Bronchial epithelial cell (primary cell): ENCODE measurements around the gene ZXDC. TPM values are rescaled to one million over a fixed set of nuclear protein-coding genes. Genes with fewer than 3 reads are reported as not detected.

ENCODE experiments used
- DNase-seq: peaks from one replicate; pipeline ENCODE4 v3.0.0-alpha.2; 2010; ENCODE audit warnings: low read depth
- FAIRE-seq: peaks from 2 replicates; lab custom pipeline; 2011; peaks lifted over from hg19 to GRCh38; lab: Jason Lieb, UNC
- H3K27me3 ChIP-seq: 2 replicates; pipeline ENCODE4 v1.5.1; 2011; ENCODE audit warnings: low read length; ENCODE audit not compliant: control insufficient read depth, insufficient read depth
- H3K36me3 ChIP-seq: 2 replicates; pipeline ENCODE4 v1.5.1; 2011; ENCODE audit warnings: low read length; ENCODE audit not compliant: control insufficient read depth, insufficient read depth
- H3K4me3 ChIP-seq: 2 replicates; pipeline ENCODE4 v1.5.1; 2011; ENCODE audit warnings: mild to moderate bottlenecking, low read depth, low read length, control low read depth
- total RNA-seq: library from RNA; depleted of rRNA; stranded (reverse); fragments of >200 nt; gene quantifications from 2 replicates; pipeline ENCODE4 v1.2.1, GENCODE V29; 2014
- TF ChIP-seq, protein P1 (sequence below): IDR thresholded peaks from 2 replicates; pipeline ENCODE4 v1.5.1; 2011; ENCODE audit warnings: mild to moderate bottlenecking, moderate library complexity, low read length, control low read depth, inconsistent platforms; ENCODE audit not compliant: insufficient read depth, severe bottlenecking

Gene ZXDC
- total RNA-seq, 1 donor from 2014 or later, result 21.9 TPM

DNA sequence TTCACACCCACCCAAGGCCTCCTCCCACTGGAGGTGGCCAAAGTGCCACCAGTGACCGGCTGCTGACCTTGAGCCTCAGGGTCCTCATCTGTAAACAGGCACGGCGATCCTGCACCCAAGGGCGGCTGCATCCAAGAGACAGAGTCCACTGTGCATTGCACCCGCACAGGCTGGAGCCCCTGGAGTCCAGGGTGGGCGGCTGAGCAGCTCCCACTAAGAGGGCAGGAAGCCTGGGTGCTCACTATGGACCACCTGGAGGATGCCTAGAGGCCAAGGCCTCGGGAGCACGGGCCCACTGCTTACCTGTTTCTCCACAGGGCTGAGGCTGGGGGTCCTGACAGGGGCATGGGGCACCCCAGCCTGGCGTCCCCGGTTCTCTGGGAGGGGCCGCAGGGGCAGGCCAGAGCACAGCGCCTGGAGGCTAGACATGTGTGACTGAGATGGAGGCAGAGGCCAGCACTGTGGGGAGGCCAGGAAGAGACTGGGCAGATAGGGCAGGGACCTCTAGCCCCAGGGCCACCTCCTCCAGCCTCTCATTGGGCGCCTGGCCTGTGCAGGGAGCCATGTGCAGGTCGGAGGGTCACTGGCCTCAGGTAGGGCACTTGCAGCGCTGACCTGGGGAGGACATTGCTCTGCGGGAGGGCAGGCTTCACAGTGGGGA, 41.7 kb upstream of the ZXDC start, which contains the start of gene UROC1:
UROC1 (minus strand) TSS at position 483 of the 661 bp plus-strand sequence; CDS start at position 429, 54 bp downstream.
- Histone ChIP-seq H3K4me3 (no peak within 1 kb of the TSS), H3K36me3 (no peaks in the 10 kb centered on the region), H3K27me3 (peaks cover 2% of the 10 kb centered on the region)
- TF ChIP-seq, protein P1, sequence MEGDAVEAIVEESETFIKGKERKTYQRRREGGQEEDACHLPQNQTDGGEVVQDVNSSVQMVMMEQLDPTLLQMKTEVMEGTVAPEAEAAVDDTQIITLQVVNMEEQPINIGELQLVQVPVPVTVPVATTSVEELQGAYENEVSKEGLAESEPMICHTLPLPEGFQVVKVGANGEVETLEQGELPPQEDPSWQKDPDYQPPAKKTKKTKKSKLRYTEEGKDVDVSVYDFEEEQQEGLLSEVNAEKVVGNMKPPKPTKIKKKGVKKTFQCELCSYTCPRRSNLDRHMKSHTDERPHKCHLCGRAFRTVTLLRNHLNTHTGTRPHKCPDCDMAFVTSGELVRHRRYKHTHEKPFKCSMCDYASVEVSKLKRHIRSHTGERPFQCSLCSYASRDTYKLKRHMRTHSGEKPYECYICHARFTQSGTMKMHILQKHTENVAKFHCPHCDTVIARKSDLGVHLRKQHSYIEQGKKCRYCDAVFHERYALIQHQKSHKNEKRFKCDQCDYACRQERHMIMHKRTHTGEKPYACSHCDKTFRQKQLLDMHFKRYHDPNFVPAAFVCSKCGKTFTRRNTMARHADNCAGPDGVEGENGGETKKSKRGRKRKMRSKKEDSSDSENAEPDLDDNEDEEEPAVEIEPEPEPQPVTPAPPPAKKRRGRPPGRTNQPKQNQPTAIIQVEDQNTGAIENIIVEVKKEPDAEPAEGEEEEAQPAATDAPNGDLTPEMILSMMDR, result no peak
- DNase-seq (no peak), FAIRE-seq (no peak)

DNA sequence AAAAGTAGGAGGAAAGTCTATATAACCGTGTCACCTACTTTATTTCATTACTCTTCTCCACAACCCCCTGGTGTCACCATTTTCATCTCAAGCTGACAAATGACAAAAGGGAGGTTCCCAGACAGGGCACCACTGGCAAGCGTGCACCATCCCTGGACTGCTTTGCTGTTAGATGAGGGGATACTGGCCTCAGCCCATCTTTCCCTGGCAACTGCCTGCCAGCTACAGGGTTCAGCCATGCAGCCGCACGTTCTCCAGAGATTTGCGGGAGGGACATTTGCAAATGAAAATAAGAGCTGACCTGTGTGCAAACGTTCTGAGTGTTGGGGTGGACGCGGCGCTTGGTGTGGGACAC, 41.2 kb upstream of the ZXDC start:
- DNase-seq, result no peak
- FAIRE-seq, result no peak

DNA sequence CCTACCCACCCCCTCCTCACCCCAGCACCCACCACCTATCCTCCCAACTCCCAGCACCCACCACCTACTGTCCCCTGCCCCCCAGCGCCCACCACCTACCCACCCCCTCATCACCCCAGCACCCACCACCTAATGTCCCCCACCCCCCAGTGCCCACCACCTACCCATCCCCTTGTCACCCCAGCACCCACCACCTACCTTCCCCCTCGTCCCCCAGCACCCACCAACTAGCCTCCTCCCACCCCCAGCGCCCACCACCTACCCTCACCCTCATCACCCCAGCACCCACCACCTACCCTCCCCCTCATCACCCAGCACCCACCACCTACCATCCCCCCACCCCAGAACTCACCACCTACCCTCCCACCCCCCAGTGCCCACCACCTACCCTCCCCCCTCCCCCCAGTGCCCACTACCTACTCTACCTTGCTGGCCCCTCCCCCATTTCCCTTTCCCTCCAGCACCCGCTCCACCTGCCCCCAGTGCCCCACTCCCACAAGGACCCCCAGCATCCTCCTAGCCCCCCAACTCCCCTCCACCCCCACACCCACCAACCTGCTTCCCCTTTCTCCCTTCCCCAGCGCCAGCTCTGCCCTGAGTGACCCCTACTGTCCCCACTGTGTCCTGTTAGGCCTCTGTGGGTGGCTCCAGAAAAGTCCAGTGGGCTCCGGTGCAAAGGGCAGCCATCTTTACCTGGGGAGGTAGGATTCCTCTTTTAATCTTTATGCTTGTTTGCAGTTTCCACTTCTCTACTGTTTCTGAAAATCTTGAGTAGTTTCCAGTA, 40.7 kb upstream of the ZXDC start:
- TF ChIP-seq, protein P1, result no peak
- DNase-seq (no peak), FAIRE-seq (no peak)
- H3K27me3 ChIP-seq, result peaks cover 2% of the 10 kb centered on the region
- no peaks in the 10 kb centered on the region for H3K36me3 ChIP-seq
- no peak overlapping the region for H3K4me3 ChIP-seq

More for the DNA sequence above, 41.2 kb upstream of the ZXDC start:
- Histone ChIP-seq H3K4me3 (no peak overlapping the region), H3K27me3 (peaks cover 2% of the 10 kb centered on the region), H3K36me3 (no peaks in the 10 kb centered on the region)
- TF ChIP-seq, protein P1, result no peak

DNA sequence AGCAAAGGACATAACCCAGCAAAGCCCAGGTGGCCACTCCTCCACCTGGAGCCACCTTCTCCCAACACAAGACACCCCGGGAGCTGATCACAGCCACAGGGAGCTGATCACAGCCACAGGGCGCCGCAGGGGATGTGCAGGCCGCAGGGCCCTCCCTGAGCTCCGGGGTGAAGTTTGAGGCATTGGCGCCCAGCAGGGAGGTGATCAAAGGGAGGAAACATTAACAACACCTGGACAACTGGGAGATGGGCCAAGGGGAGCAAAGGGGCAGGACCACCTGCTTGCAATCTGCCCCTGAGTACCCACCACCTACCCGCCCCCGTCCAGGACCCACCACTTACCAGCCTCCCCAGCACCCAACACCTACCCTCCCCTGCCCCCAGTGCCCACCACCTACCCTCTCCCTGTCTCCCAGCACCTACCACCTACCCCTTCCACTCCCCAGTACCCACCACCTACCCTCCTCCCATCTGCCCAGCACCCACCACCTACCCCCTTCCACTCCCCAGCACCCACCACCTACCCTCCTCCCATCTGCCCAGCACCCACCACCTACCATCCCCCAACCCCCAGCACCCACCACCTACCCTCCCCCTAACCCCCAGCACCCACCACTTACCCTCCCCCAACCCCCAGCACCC, 39.5 kb upstream of the ZXDC start:
- FAIRE-seq (no peak), DNase-seq (no peak)
- Histone ChIP-seq H3K4me3 (no peak overlapping the region), H3K36me3 (no peaks in the 10 kb centered on the region), H3K27me3 (peaks cover 2% of the 10 kb centered on the region)
- TF ChIP-seq, protein P1, result no peak

DNA sequence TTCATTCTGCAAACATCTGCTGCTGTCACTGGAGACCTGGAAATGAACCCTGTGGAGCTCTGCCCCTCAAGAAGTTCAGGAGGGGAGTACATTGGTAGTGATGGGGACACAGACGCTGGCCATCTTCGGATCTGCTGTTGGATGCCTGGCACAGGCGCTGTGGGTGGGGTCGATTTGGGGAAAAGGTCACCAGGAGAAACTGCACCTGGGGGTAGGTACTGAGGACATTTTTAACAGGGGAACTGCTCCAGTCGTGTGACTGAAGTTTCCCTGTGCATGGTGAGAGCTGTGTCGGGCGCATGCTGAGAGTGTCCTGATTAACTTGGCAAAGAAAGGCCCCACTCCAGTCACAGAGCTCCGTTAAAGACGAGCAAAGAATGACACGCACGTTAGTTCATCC, 38.5 kb upstream of the ZXDC start:
- DNase-seq (no peak), FAIRE-seq (no peak)

More for the DNA sequence above, 38.5 kb upstream of the ZXDC start:
- Histone ChIP-seq H3K27me3 (no peaks in the 10 kb centered on the region), H3K36me3 (no peaks in the 10 kb centered on the region), H3K4me3 (no peak overlapping the region)
- TF ChIP-seq, protein P1, result no peak
